SH-SY5Y (cell line): ENCODE data around the gene HOXB3.

Source experiments
- GATA2 ChIP-seq: IDR thresholded peaks from 2 replicates; pipeline ENCODE4 v1.6.1; 2011; ENCODE audit warnings: mild to moderate bottlenecking, low read depth, low read length
- GATA3 ChIP-seq: IDR thresholded peaks from 2 replicates; pipeline ENCODE4 v1.6.1; 2011; ENCODE audit warnings: low read depth, mild to moderate bottlenecking, low read length, moderate library complexity

GRCh38 chr17:48587276-48588073, 2.6 kb downstream of the HOXB3 start:
- TF ChIP-seq GATA2 (no peak), GATA3 (no peak)
